ENCODE measurements around the gene MLLT1.

GRCh38 chr19:6259312-6259861 is 20.4 kb downstream of the MLLT1 start:
- TF ChIP-seq EZH2phosphoT487 (IDR thresholded peaks at IDR 0.05; ENCODE audit: borderline replicate concordance, low read length) (no peak), CTCF (IDR thresholded peaks at IDR 0.05; ENCODE audit: low read depth, low read length, poor library complexity, severe bottlenecking) (no peak)
